ENCODE measurements around the gene CLK3. TPM values are rescaled to one million over a fixed set of nuclear protein-coding genes. Genes with fewer than 3 reads are reported as not detected.

Gene CLK3
- total and polyA plus RNA-seq, 2 experiments from 2014 or later, result 100 to 319 TPM

- Histone ChIP-seq H3K27ac (peak overlapping the region; percentile 77), H3K9me3 (ENCODE audit: low read depth) (no peaks in the 10 kb centered on the region), H3K27me3 (no peaks in the 10 kb centered on the region), H3K36me3 (peaks cover 10% of the 10 kb centered on the region), H3K4me3 (no peak overlapping the region), H3K4me1 (ENCODE audit: low read depth) (peaks cover 64% of the 10 kb centered on the region)
- peak; percentile 21 to 50 for DNase-seq (ENCODE audit: low read depth in 1 of 2, low spot score in 1 of 2)
- no peak for TF ChIP-seq CTCF (IDR thresholded peaks at IDR 0.05; ENCODE audit: low read depth, low read length)
Measured at GRCh38 chr15:74585191-74585590, 30.4 kb upstream of the CLK3 start.

GRCh38 chr15:74585857-74586256 is 29.8 kb upstream of the CLK3 start:
- TF ChIP-seq CTCF (IDR thresholded peaks at IDR 0.05; ENCODE audit: low read depth, low read length), result no peak
- H3K27me3 ChIP-seq, result no peaks in the 10 kb centered on the region
- peak overlapping the region; percentile 77 for H3K27ac ChIP-seq
- H3K4me3 ChIP-seq, result no peak overlapping the region
- no peak for DNase-seq (ENCODE audit: low read depth in 1 of 2, low spot score in 1 of 2)
- H3K36me3 ChIP-seq, result peaks cover 9% of the 10 kb centered on the region
- H3K9me3 ChIP-seq (ENCODE audit: low read depth), result no peaks in the 10 kb centered on the region
- peaks cover 57% of the 10 kb centered on the region for H3K4me1 ChIP-seq (ENCODE audit: low read depth)

- Histone ChIP-seq H3K4me1 (ENCODE audit: low read depth) (peaks cover 53% of the 10 kb centered on the region), H3K36me3 (peaks cover 22% of the 10 kb centered on the region), H3K4me3 (no peak overlapping the region), H3K27me3 (no peaks in the 10 kb centered on the region), H3K9me3 (ENCODE audit: low read depth) (no peaks in the 10 kb centered on the region), H3K27ac (no peak overlapping the region)
- no peak for TF ChIP-seq CTCF (IDR thresholded peaks at IDR 0.05; ENCODE audit: low read depth, low read length)
- peak in 1 of 2 donors; percentile 26 for DNase-seq (ENCODE audit: low read depth in 1 of 2, low spot score in 1 of 2)
Measured at GRCh38 chr15:74589826-74590225, 25.8 kb upstream of the CLK3 start.

- peaks cover 30% of the 10 kb centered on the region for H3K4me1 ChIP-seq (ENCODE audit: low read depth)
- TF ChIP-seq CTCF (IDR thresholded peaks at IDR 0.05; ENCODE audit: low read depth, low read length), result no peak
- peak overlapping the region; percentile 89 for H3K27ac ChIP-seq
- no peaks in the 10 kb centered on the region for H3K9me3 ChIP-seq (ENCODE audit: low read depth)
- H3K4me3 ChIP-seq, result no peak overlapping the region
- no peaks in the 10 kb centered on the region for H3K27me3 ChIP-seq
- H3K36me3 ChIP-seq, result peaks cover 24% of the 10 kb centered on the region
- DNase-seq (ENCODE audit: low read depth in 1 of 2, low spot score in 1 of 2), result no peak
Measured at GRCh38 chr15:74592222-74592621, 23.4 kb upstream of the CLK3 start.

GRCh38 chr15:74593122-74593521 is 22.5 kb upstream of the CLK3 start:
- peaks cover 32% of the 10 kb centered on the region for H3K4me1 ChIP-seq (ENCODE audit: low read depth)

More at GRCh38 chr15:74593122-74593521, 22.5 kb upstream of the CLK3 start:
- Histone ChIP-seq H3K36me3 (peaks cover 24% of the 10 kb centered on the region), H3K9me3 (ENCODE audit: low read depth) (no peaks in the 10 kb centered on the region), H3K4me3 (no peak overlapping the region), H3K27me3 (no peaks in the 10 kb centered on the region), H3K27ac (peak overlapping the region; percentile 89)
- peak in 1 of 2 donors; percentile 85 for DNase-seq (ENCODE audit: low read depth in 1 of 2, low spot score in 1 of 2)
- no peak for TF ChIP-seq CTCF (IDR thresholded peaks at IDR 0.05; ENCODE audit: low read depth, low read length)
